Measurements from ENCODE around the gene IRF4.

Gene IRF4

GRCh38 chr6:381742-382461 lies 9.7 kb upstream of the IRF4 start:
- DNase-seq (ENCODE audit: low spot score), result no peak

DNA sequence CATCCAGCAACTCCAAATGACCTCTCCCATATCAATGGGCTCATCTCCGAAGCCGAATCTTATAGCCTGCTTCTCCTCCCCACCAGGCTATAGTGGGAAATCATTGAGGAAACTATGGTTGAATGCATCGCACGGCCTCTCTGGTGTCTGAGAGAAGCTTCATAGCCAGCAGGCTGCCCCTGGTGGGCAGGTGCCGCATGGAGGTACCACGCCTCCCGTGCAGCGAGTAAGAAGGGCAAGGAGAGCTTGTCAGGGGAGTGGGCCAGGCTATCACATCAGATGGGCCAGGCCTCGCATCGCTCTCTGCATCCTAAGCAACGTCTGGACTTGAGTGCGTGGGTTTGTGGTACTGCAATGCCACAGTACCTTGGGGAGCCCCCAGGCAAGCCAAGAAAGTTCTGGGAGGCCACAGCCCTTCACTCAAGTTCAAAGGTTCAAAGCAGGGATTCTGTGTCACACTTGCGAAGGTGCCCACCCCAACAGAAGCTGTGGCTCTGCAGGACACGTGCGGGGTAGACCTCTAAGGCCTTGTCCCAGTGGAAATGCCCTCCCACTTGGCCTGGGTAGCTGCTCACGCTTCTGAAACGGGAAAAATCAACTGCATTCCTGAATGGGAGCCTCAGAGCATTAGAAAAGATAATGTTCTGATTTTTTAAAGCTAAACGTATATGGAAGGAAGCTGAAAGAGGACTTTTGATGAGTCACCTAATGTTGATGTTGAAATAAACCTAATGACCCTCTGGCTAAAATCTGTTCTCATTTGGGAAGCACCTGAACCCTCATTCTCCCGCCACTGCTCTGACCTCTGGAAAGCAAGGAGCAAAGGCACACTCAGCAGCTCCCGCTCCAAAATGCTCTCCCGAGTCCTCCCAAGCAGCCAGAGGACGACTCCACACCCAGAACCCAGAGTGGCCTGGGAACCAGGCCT lies 8.4 kb upstream of the IRF4 start:
- no peak for DNase-seq (ENCODE audit: low spot score)

GRCh38 chr6:383856-384255 lies 7.7 kb upstream of the IRF4 start:
- DNase-seq (ENCODE audit: low spot score), result no peak

GRCh38 chr6:384898-385297 lies 6.7 kb upstream of the IRF4 start:
- DNase-seq (ENCODE audit: low spot score), result no peak

DNA sequence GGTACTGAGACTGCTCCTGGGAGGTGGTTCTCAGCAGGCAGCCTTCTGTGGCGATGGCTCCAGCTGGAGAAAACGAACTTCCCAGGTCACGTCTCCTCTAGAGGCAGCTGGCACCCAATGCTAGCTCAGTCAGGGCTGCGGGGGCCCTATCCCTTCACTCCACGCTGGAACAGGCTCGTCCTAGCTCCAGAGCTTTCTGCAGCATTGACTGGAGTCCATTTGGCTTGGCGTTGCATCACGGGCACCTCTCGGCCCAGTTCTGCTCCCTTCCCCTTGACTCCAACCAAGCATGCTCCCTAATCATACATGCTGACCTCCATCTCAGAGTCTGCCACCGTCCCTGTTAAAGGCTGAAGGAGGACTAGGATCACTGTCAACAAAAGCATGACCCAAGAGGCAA lies 5.9 kb upstream of the IRF4 start:
- DNase-seq (ENCODE audit: low spot score), result no peak

- DNase-seq (ENCODE audit: low spot score), result no peak
These were observed 4.8 kb upstream of the IRF4 start for GRCh38 chr6:386688-387266.

- no peak for DNase-seq (ENCODE audit: low spot score)
These were observed 4.2 kb upstream of the IRF4 start for GRCh38 chr6:387293-387741.

DNA sequence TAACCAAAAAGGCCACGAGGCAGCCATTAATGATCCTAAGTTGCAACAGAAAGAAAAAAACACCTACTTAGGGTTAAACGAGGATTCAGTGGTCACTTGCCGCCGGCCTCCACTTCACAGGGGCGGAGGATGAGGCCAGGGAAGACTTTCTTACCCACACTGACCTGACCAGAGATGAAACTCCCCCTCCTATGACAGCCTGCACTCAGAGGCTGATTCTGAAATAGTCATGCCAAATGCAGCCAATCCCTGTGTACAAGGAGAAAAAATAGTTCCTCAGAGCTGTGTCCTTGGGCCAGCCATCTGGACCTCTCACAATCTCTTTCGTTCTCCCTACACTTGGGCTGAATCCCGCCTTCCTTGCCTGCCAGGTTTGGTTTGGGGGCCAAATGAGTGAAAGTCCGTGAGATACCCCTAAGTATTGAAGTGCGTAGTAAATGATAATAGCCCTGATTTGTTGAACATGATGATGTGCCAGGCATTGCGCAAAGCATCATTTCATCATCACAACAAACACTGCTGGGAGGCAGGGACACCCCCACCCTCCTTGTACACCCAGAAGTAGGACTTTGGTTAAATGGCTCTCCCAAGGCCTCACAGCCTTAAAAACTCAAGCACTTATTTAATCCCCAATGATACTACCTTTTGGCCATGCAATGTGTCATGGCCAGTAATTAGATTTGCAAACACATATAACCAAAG lies 3.2 kb upstream of the IRF4 start:
- peak; percentile 15 for DNase-seq (ENCODE audit: low spot score)

- DNase-seq (ENCODE audit: low spot score), result no peak
These were observed 2.4 kb upstream of the IRF4 start for GRCh38 chr6:389143-389542.

- DNase-seq (ENCODE audit: low spot score), result peak; percentile 14
These were observed 1.9 kb upstream of the IRF4 start for GRCh38 chr6:389622-390021.

DNA sequence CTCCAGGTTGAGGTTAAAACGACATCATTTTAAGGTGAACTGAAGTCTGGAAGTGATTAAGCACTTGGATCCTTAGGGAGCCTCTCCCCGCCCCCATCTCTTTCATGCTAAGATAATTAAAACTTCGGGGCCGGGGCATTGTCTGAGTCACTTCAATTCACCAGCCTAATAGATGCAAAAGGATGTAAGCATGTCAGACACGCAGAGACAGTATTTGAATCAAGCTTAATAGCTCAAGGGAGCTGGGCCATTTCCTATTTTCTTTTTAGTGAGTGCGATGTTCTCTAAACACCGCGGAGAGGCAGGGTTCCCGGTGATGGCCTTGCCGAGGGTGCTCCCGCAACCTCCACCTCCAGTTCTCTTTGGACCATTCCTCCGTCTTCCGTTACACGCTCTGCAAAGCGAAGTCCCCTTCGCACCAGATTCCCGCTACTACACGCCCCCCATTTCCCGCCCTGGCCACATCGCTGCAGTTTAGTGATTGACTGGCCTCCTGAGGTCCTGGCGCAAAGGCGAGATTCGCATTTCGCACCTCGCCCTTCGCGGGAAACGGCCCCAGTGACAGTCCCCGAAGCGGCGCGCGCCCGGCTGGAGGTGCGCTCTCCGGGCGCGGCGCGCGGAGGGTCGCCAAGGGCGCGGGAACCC lies 516 bp upstream of the IRF4 start:
- DNase-seq (ENCODE audit: low spot score), result no peak

DNA sequence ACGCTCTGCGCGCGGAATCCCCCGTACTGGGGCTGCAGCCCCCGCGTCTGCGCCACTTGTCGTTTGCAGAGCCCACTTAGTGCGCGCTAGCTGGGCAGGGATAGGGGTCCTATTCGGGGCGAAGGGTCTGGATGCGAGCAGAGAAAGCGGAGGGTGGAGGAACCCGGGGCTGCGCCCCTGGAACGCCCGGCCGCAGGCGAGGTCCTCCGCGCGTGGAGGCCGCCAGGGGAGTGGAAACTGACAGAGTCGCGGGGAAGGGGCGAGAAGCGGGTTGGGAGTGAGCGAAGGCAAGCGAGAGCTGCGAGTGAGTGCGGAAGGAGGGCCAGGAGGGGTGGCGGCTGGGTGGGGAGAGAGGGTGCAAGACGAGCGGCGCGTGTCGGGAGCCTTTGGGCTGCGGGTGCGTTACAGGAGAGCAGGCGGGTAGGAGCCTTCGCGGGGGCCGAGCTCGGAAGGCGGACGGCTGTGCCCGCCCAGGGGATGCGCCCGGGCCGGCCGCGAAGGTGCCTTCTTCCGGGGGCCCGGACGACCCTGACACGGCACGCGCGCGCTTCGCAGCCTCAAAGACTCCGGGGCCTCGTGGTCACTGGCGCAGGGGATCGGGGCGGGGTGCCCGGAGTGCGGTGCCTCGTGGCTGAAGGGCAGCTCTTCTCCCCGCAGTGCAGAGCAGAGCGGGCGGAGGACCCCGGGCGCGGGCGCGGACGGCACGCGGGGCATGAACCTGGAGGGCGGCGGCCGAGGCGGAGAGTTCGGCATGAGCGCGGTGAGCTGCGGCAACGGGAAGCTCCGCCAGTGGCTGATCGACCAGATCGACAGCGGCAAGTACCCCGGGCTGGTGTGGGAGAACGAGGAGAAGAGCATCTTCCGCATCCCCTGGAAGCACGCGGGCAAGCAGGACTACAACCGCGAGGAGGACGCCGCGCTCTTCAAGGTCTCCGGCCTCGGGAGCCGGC lies 1.2 kb downstream of the IRF4 start:
- DNase-seq (ENCODE audit: low spot score), result no peak

DNA sequence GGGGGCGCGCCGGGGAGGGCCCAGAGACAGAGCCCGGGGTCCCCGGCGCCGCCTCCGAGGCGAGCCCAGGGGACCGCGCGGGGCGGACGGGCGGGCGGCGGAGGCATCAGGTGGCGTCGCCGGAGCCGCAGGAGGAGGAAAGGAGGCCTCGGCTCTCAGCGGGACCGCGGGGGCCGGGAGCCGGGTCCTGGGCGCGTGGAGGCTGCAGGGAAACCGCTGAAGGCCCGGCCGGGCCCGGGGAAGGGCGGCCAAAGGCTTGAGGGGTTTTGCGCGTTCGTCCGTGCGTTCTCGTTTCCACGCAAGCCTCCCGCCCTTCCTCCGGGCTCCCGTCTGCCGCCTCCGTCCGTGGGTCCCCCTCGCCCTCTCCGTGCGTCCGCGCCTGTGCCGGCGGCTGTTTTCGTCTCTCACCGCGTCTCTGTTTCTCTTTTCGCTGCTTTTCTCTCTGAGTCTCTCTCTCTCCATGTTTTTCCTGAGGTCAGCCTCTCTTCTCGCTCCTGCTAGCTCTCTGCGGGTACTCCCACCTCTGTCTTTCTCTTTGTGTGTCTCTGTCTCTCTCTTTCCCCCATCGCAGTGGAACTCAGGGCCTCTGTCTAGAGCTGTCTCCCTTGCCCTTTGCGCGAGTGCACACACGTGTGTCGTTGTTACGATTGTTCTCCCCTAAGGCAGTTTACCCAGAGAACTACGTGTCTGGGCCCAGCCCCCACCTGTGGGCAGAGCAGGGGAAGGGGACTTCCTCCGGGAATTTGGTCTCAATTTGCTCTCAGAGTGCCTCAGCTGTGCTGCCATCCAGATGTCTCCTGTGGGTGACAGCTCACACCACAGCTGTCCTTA lies 2.1 kb downstream of the IRF4 start:
- DNase-seq (ENCODE audit: low spot score), result no peak

- no peak for DNase-seq (ENCODE audit: low spot score)
These were observed 3.2 kb downstream of the IRF4 start for GRCh38 chr6:394641-395289.

DNA sequence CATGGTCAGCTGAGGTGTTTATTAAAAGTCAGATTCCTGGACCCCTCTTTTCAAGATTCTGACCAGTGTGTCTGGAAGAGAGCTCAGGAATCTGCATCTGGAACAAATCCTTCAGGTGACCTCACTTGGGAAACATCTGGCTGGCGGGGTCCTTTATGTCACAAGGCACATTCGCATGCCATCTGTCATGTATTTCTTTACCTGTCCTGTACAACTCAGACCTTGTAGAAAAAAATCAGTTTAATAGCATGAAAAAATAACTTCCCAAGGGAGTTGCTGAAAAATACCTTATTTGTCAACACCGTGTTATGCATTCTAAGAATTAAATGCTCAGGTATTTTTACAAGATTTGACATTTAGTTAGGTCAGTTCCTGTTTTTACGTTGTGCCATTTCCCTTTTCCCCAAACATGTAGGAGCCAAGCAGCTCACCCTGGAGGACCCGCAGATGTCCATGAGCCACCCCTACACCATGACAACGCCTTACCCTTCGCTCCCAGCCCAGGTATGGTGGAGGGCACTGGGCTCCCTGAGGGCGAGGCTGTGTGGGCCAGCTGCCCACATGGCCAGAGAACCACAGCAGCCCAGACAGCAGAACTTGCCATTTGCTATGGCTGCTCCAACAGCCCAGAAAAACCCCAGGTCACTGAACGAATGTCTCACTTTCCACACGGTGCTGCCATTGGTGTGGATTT lies 4.0 kb downstream of the IRF4 start:
- DNase-seq (ENCODE audit: low spot score), result no peak

- no peak for DNase-seq (ENCODE audit: low spot score)
These were observed 4.6 kb downstream of the IRF4 start for GRCh38 chr6:396126-396520.

GRCh38 chr6:397056-397455 lies 5.5 kb downstream of the IRF4 start:
- no peak for DNase-seq (ENCODE audit: low spot score)

DNA sequence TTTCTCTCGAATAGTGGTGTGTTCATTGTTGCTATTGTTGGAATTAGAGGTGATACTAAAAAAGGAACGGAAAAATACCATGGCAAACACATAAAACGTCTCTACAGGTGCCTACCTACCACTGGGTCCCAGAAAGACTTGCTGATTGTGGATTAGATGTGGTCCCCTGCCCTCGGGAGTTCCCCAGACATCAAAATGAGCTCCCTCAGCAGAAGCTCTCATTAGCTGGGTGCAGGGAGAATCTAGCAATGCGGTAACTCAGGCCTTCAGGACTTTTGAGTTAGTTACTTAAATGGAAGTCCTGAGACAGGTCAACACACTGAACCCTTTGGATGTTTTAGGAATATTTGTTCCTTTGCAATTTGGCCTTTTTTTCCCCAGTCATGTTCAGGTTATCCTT lies 6.1 kb downstream of the IRF4 start:
- DNase-seq (ENCODE audit: low spot score), result no peak

- no peak for DNase-seq (ENCODE audit: low spot score)
These were observed 6.5 kb downstream of the IRF4 start for GRCh38 chr6:398065-398464.
